Fibroblast of lung (primary cell): ENCODE measurements around the gene ZNF532.

Source experiments
- CTCF ChIP-seq, 2 donors: IDR thresholded peaks in 1 of 2; conservative IDR thresholded peaks in 1 of 2; 1 replicate in 1 of 2; 2 replicates in 1 of 2; pipeline ENCODE4 v1.5.1; 2011 to 2012; ENCODE audit warnings: low read length in 2 of 2, control low read depth in 1 of 2, inconsistent platforms in 1 of 2, low read depth in 1 of 2, mild to moderate bottlenecking in 1 of 2
- EZH2 ChIP-seq: IDR thresholded peaks from 2 replicates; pipeline ENCODE4 v1.5.1; 2012; ENCODE audit warnings: low read length, control low read depth, mild to moderate bottlenecking; ENCODE audit errors: missing control alignments

GRCh38 chr18:59035591-59035990 is 170.9 kb downstream of the ZNF532 start:
- TF ChIP-seq EZH2 (no peak), CTCF (conservative IDR thresholded peaks at IDR 0.05 in 1 of 2, IDR thresholded peaks at IDR 0.05 in 1 of 2; ENCODE audit: low read depth in 1 of 2, low read length in 2 of 2) (no peak)
